Gastrocnemius medialis (tissue), 4 donors: ENCODE results near the gene MARCHF7.

Experiments used
- CTCF ChIP-seq, 5 experiments: fragments of 450-650 bp in 3 of 5; fragments of 200-600 bp in 2 of 5; sonication (generic) in 2 of 5; IDR thresholded peaks in 4 of 5; conservative IDR thresholded peaks in 1 of 5; 1 replicate in 4 of 5; 2 replicates in 1 of 5; pipeline ENCODE4 v1.5.1; 2016 to 2019; ENCODE audit warnings: antibody characterized with exemption in 5 of 5, mild to moderate bottlenecking in 3 of 5, moderate library complexity in 3 of 5
- POLR2A ChIP-seq, 2 donors: fragments of 450-650 bp; IDR thresholded peaks; one replicate each; pipeline ENCODE4 v1.6.1; 2017; ENCODE audit warnings: antibody characterized with exemption in 2 of 2, mild to moderate bottlenecking in 2 of 2, moderate library complexity in 2 of 2

GRCh38 chr2:159735648-159736047, 23.3 kb downstream of the MARCHF7 start:
- TF ChIP-seq POLR2A (IDR thresholded peaks at IDR 0.05) = no peak
- TF ChIP-seq CTCF (IDR thresholded peaks at IDR 0.05 in 4 of 5, conservative IDR thresholded peaks at IDR 0.05 in 1 of 5) = no peak
